K562 (cell line): ENCODE results near the gene UQCRHL. TPM values are rescaled to one million over a fixed set of nuclear protein-coding genes. Genes with fewer than 3 reads are reported as not detected.

ENCODE experiments used
- ATF3 ChIP-seq, 2 experiments: fragments of 450-650 bp in 1 of 2; sonication (generic) in 1 of 2; formaldehyde crosslinking in 1 of 2; IDR thresholded peaks in 1 of 2; conservative IDR thresholded peaks in 1 of 2; 2 replicates each; pipeline versions ENCODE4 v1.6.1 to v1.8.1; 2016 to 2023; ENCODE audit warnings: mild to moderate bottlenecking in 2 of 2, moderate library complexity in 2 of 2, inconsistent platforms in 1 of 2, missing genetic modification reagents in 1 of 2
- HBP1 ChIP-seq: fragments of 450-650 bp; formaldehyde crosslinking; IDR thresholded peaks from 2 replicates; pipeline ENCODE4 v1.4.0; 2022; ENCODE audit warnings: missing genetic modification characterization
- OTX1 ChIP-seq: fragments of 450-650 bp; formaldehyde crosslinking; IDR thresholded peaks from 2 replicates; pipeline ENCODE4 v1.4.0; 2022; ENCODE audit warnings: mild to moderate bottlenecking
- PREB ChIP-seq: sonication (generic); formaldehyde crosslinking; IDR thresholded peaks from 2 replicates; pipeline ENCODE4 v1.8.1; 2023; ENCODE audit warnings: mild to moderate bottlenecking, missing genetic modification reagents
- SRSF3 ChIP-seq: fragments of 200-400 bp; formaldehyde crosslinking; IDR thresholded peaks from 2 replicates; pipeline ENCODE4 v1.6.1; 2016; ENCODE audit warnings: mild to moderate bottlenecking, low read length, moderate library complexity; ENCODE audit not compliant: insufficient read depth
- TAF9B ChIP-seq: fragments of 450-650 bp; IDR thresholded peaks from 2 replicates; pipeline ENCODE4 v1.6.1; 2018; ENCODE audit warnings: mild to moderate bottlenecking; ENCODE audit not compliant: partially characterized antibody
- ZBTB40 ChIP-seq, 2 experiments: fragments of 450-650 bp in 1 of 2; sonication (generic) in 1 of 2; formaldehyde crosslinking in 1 of 2; IDR thresholded peaks; 2 replicates each; pipeline versions ENCODE4 v1.7.1 to v1.9.0; 2016 to 2022; ENCODE audit warnings: inconsistent platforms in 1 of 2, mild to moderate bottlenecking in 1 of 2, missing genetic modification reagents in 1 of 2
- ZFX ChIP-seq: sonication (generic); formaldehyde crosslinking; IDR thresholded peaks from 2 replicates; pipeline ENCODE4 v1.8.0; 2022; ENCODE audit warnings: mild to moderate bottlenecking, missing genetic modification reagents, moderate library complexity
- ZNF395 ChIP-seq: fragments of 200-800 bp; sonication (Bioruptor generic); IDR thresholded peaks from 2 replicates; pipeline ENCODE4 v1.6.1; 2017; ENCODE audit warnings: missing genetic modification characterization, missing compliant biosample characterization
- ZNF644 ChIP-seq: fragments of 200-800 bp; sonication (Bioruptor generic); IDR thresholded peaks from 2 replicates; pipeline ENCODE4 v1.6.1; 2016; ENCODE audit warnings: low read depth, missing genetic modification characterization, missing compliant biosample characterization
- ZNF764 ChIP-seq: fragments of 250-450 bp; sonication (Bioruptor Pico); IDR thresholded peaks from 2 replicates; pipeline ENCODE4 v1.4.0; 2020; ENCODE audit warnings: low read depth, mild to moderate bottlenecking, moderate library complexity
- polyA plus RNA-seq, 8 experiments: library from polyadenylated mRNA; depleted of rRNA in 4 of 8; stranded (reverse) in 5 of 8; unstranded in 3 of 8; fragments of >200 nt; fragmentation: Nextera tagmentation in 2 of 8; fragmentation: Illumina TruSeq in 1 of 8; extraction: Ambion mirVana in 2 of 8; extraction: Trizol in 1 of 8; gene quantifications; 2 replicates each; pipeline versions ENCODE4 v1.2.1 to v1.2.3, GENCODE V29; 2011 to 2014; ENCODE audit warnings: inconsistent platforms in 1 of 8, missing spikeins in 1 of 8
- total RNA-seq, 7 experiments: library from RNA; depleted of rRNA in 6 of 7; stranded (reverse); fragments of >200 nt in 6 of 7; fragmentation: Illumina TruSeq in 2 of 7; extraction: Trizol in 2 of 7; gene quantifications; 2 replicates each; pipeline versions ENCODE4 v1.2.1 to v1.2.3, GENCODE V29; 2011 to 2021; ENCODE audit warnings: low replicate concordance in 1 of 7

Gene UQCRHL
- total and polyA plus RNA-seq, 9 of the 15 experiments (the other 6 are each of a cell fraction or from before 2014, with no cell fraction given), result 5.1 to 41.3 (median 21.8) TPM

GRCh38 chr1:15835205-15835740 is 27.8 kb upstream of the UQCRHL start (continued):
- 0 out of 2 replicates have a peak, but pooled peaks have one; percentile 33 for TF ChIP-seq ZBTB40 (IDR thresholded peaks at IDR 0.05)
- no peak for TF ChIP-seq ZBTB40 (CRISPR knock-in tag; IDR thresholded peaks at IDR 0.05)
- peak; percentile 53; the same call in 1 of the 2 replicates for TF ChIP-seq ZNF764 (CRISPR knock-in tag)
- TF ChIP-seq ZNF644 (tag), result peak; percentile 49
- peak; percentile 70; the same call in 1 of the 2 replicates for TF ChIP-seq HBP1 (CRISPR knock-in tag)
- TF ChIP-seq ZFX (CRISPR knock-in tag), result peak; percentile 49
- no peak for TF ChIP-seq OTX1 (CRISPR knock-in tag)
- TF ChIP-seq ATF3 (IDR thresholded peaks at IDR 0.05), result no peak
- TF ChIP-seq ATF3 (CRISPR knock-in tag; conservative IDR thresholded peaks at IDR 0.05), result no peak
- TF ChIP-seq PREB (CRISPR knock-in tag), result no peak
- TF ChIP-seq SRSF3, result 0 out of 2 replicates have a peak, but pooled peaks have one; percentile 30
- TF ChIP-seq TAF9B, result peak; percentile 11
- TF ChIP-seq ZNF395 (CRISPR knock-in tag), result peak; percentile 4; the same call in 1 of the 2 replicates
